ENCODE results near the gene RFX3. TPM values are rescaled to one million over a fixed set of nuclear protein-coding genes. Genes with fewer than 3 reads are reported as not detected.

Gene RFX3
- total and polyA plus RNA-seq, 2 donors (not counting 1 experiment from before 2014, with no cell fraction given) = 2.8 to 3.1 TPM

DNA sequence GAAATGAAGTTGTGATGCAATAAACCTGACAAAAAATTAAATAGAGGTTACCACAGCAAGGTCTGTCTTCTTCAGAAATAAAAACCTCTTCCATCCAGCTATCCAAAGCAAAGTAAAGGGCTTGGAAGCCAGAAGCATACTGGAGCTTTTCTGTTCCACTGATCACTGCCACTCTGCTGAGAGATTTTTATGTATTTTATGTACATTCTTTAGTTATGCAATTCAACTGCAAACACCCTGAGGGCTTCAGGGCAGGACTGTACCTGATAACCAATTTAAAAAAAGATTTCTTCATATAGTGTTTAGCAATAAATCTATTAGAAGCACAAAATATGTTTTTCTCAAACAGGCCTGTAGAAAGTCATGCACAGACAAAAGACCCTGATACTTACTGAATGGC is 355.0 kb downstream of the RFX3 start:
- TF ChIP-seq EZH2 (IDR thresholded peaks at IDR 0.05; ENCODE audit: low read length, missing control alignments) = no peak
- TF ChIP-seq, protein P1, sequence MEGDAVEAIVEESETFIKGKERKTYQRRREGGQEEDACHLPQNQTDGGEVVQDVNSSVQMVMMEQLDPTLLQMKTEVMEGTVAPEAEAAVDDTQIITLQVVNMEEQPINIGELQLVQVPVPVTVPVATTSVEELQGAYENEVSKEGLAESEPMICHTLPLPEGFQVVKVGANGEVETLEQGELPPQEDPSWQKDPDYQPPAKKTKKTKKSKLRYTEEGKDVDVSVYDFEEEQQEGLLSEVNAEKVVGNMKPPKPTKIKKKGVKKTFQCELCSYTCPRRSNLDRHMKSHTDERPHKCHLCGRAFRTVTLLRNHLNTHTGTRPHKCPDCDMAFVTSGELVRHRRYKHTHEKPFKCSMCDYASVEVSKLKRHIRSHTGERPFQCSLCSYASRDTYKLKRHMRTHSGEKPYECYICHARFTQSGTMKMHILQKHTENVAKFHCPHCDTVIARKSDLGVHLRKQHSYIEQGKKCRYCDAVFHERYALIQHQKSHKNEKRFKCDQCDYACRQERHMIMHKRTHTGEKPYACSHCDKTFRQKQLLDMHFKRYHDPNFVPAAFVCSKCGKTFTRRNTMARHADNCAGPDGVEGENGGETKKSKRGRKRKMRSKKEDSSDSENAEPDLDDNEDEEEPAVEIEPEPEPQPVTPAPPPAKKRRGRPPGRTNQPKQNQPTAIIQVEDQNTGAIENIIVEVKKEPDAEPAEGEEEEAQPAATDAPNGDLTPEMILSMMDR (conservative IDR thresholded peaks at IDR 0.05 in 1 of 2, IDR thresholded peaks at IDR 0.05 in 1 of 2; ENCODE audit: low read depth in 1 of 2, low read length in 2 of 2) = no peak
- H3K4me3 ChIP-seq (replicated peaks in 1 of 4; ENCODE audit: control extremely low read depth in 1 of 4, insufficient read depth in 1 of 4, low read depth in 3 of 4, low read length in 4 of 4) = no peak overlapping the region
- H3K27ac ChIP-seq (ENCODE audit: insufficient read depth, low read length) = no peak overlapping the region
- H3K27me3 ChIP-seq (ENCODE audit: control insufficient read depth, insufficient read depth, low read length) = no peaks in the 10 kb centered on the region
- H3K36me3 ChIP-seq (ENCODE audit: control insufficient read depth, insufficient read depth, low read length) = no peaks in the 10 kb centered on the region
- H3K9ac ChIP-seq (ENCODE audit: insufficient read depth, low read length) = no peak overlapping the region
- no peak for DNase-seq (ENCODE audit: low read depth in 2 of 2)
- H2AFZ ChIP-seq (ENCODE audit: low read length) = no peak overlapping the region
- no peaks in the 10 kb centered on the region for H3K4me1 ChIP-seq (ENCODE audit: control insufficient read depth, extremely low read depth, insufficient read depth, low read length)
- no peaks in the 10 kb centered on the region for H4K20me1 ChIP-seq (ENCODE audit: control insufficient read depth, extremely low read depth, insufficient read depth, low read length)
- H3K79me2 ChIP-seq (ENCODE audit: control insufficient read depth, insufficient read depth, low read length) = no peaks in the 10 kb centered on the region
- H3K9me3 ChIP-seq (ENCODE audit: control insufficient read depth, insufficient read depth, low read depth, low read length) = no peaks in the 10 kb centered on the region
- no peak overlapping the region for H3K4me2 ChIP-seq (ENCODE audit: extremely low read depth, insufficient read depth, low read length)
